PFSK-1 (cell line): Measurements from ENCODE around the gene FBLN5.

ENCODE experiments used
- FOXP2 ChIP-seq: optimal IDR thresholded peaks from 2 replicates; pipeline ENCODE3; 2011; ENCODE audit warnings: borderline replicate concordance, control low read depth, inconsistent platforms; ENCODE audit not compliant: insufficient read depth; ENCODE audit errors: extremely low read length, extremely low read depth
- POLR2AphosphoS5 ChIP-seq: IDR thresholded peaks from 2 replicates; pipeline ENCODE4 v1.6.1; 2012; ENCODE audit warnings: low read depth, mild to moderate bottlenecking, control low read depth, low read length, moderate library complexity
- REST ChIP-seq, 2 experiments: IDR thresholded peaks; 2 replicates each; pipeline versions ENCODE4 v1.6.1 to v1.8.0; 2011 to 2012; ENCODE audit warnings: low read depth in 2 of 2, low read length in 2 of 2, control low read depth in 1 of 2, inconsistent platforms in 1 of 2, mild to moderate bottlenecking in 1 of 2, moderate library complexity in 1 of 2; ENCODE audit not compliant: insufficient read depth in 1 of 2
- SIN3A ChIP-seq: IDR thresholded peaks from 2 replicates; pipeline ENCODE4 v1.6.1; 2012; ENCODE audit warnings: mild to moderate bottlenecking, low read length, moderate library complexity, borderline replicate concordance; ENCODE audit not compliant: insufficient read depth
- TAF1 ChIP-seq: IDR thresholded peaks from 2 replicates; pipeline ENCODE4 v1.6.1; 2012; ENCODE audit warnings: low read length, control low read depth, borderline replicate concordance; ENCODE audit not compliant: insufficient read depth

The FBLN5 gene

DNA sequence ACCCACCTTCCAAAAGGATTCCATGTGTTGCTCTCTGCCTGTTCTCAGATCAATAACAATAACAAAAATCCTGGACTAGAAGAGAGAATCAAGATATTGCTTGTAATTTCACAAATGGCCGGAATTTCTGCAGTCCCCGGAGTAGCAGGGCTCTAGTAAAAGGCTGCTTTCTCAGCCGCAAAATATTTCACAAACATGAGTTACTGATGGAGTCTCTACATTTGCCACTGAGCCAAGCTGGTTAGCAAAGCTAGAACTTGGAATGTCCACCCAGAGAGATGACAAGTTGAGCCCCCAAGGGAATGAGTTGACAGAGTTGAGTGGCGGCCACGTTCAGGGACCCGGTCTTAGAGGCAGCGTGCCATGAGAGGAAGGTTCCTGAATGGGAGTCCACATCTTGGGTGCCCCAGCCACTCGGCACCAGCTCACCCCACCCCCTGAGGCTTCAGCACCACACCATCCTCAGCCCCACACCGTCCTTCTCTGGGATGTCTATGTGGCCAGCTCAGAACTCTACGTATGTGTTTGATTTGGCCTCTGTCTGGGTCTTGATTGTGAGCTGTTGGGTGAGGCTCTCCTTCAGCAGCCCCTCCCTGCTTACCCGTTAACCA, 15.9 kb downstream of the FBLN5 start:
- TF ChIP-seq TAF1 = no peak
- no peak for TF ChIP-seq SIN3A
- TF ChIP-seq POLR2AphosphoS5 = no peak
- no peak for TF ChIP-seq REST (IDR thresholded peaks at IDR 0.05; ENCODE audit: insufficient read depth in 1 of 2, low read depth in 2 of 2, low read length in 2 of 2)
- no peak for TF ChIP-seq FOXP2

DNA sequence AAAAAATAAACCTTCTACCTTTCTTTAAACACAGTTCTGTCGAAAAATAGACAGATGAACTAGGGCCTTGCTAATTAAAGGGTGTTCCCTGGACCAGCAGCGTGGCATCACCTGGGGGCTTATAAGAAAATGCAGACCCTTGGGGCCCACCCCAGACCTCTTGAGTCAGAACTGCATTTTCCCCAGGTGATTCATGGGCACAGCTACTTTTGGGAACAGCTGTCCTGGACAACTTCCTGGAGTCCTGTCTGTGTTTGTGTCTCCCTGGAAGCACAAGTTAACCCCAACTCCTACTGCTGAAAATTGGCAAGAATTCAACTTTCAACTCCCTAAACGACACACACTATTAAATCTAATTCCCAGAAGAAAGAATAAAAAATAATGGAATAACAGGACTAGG, 17.8 kb downstream of the FBLN5 start:
- TF ChIP-seq SIN3A = no peak
- no peak for TF ChIP-seq POLR2AphosphoS5
- TF ChIP-seq REST (IDR thresholded peaks at IDR 0.05; ENCODE audit: insufficient read depth in 1 of 2, low read depth in 2 of 2, low read length in 2 of 2) = no peak
- TF ChIP-seq FOXP2 = no peak
- TF ChIP-seq TAF1 = no peak

- TF ChIP-seq SIN3A = no peak
- TF ChIP-seq POLR2AphosphoS5 = no peak
- no peak for TF ChIP-seq TAF1
- TF ChIP-seq FOXP2 = no peak
- no peak for TF ChIP-seq REST (IDR thresholded peaks at IDR 0.05; ENCODE audit: insufficient read depth in 1 of 2, low read depth in 2 of 2, low read length in 2 of 2)
Observed at GRCh38 chr14:91927800-91928199, 19.7 kb downstream of the FBLN5 start.

- TF ChIP-seq FOXP2 = no peak
- TF ChIP-seq POLR2AphosphoS5 = no peak
- no peak for TF ChIP-seq REST (IDR thresholded peaks at IDR 0.05; ENCODE audit: insufficient read depth in 1 of 2, low read depth in 2 of 2, low read length in 2 of 2)
- TF ChIP-seq TAF1 = no peak
- no peak for TF ChIP-seq SIN3A
Observed at GRCh38 chr14:91927191-91927590, 20.3 kb downstream of the FBLN5 start.
